T-helper 17 cell (primary cell): Measurements from ENCODE around the gene XYLT1. TPM values are rescaled to one million over a fixed set of nuclear protein-coding genes. Genes with fewer than 3 reads are reported as not detected.

Experiments
- ATAC-seq: fragments of 150-1000 bp; cut with Tn5 transposase; 2 replicates; pipeline ENCODE4 v1.10.0; 2021; ENCODE audit warnings: mild to moderate bottlenecking, moderate library complexity
- DNase-seq, 3 donors: peaks; one replicate each; pipeline versions ENCODE4 v3.0.0 to v3.0.0-alpha.2; 2020 to 2021
- H3K9me3 ChIP-seq: one replicate; pipeline ENCODE4 v1.7.0; 2013; ENCODE audit warnings: low read length, mild to moderate bottlenecking; ENCODE audit not compliant: control insufficient read depth, poor library complexity, severe bottlenecking
- H3K27ac Mint-ChIP-seq: one replicate; pipeline ENCODE4 v1.8.0; 2022; ENCODE audit warnings: mild to moderate bottlenecking, moderate library complexity, mixed read lengths
- H3K27me3 Mint-ChIP-seq: one replicate; pipeline ENCODE4 v1.8.0; 2022; ENCODE audit warnings: mixed read lengths
- H3K36me3 Mint-ChIP-seq: one replicate; pipeline ENCODE4 v1.8.0; 2022; ENCODE audit warnings: low read depth, mixed read lengths
- H3K4me1 Mint-ChIP-seq: one replicate; pipeline ENCODE4 v1.8.0; 2022; ENCODE audit warnings: mild to moderate bottlenecking, mixed read lengths
- H3K4me3 Mint-ChIP-seq: one replicate; pipeline ENCODE4 v1.8.0; 2022; ENCODE audit warnings: mild to moderate bottlenecking, moderate library complexity, mixed read lengths
- total RNA-seq, 4 donors: library from RNA in 2 of 4; stranded (reverse) in 2 of 4; gene quantifications; one replicate each; pipeline ENCODE4 v1.2.3 and lab custom pipeline; 2022 to 2026

XYLT1 gene
- total RNA-seq, 2 donors from 2014 or later, result 33.8 to 57.3 TPM

- no peaks in the 10 kb centered on the region for H3K9me3 ChIP-seq
- Mint-ChIP-seq H3K27me3 (no peaks in the 10 kb centered on the region), H3K4me1 (peaks cover 68% of the 10 kb centered on the region), H3K27ac (peak overlapping the region; percentile 96), H3K4me3 (no peak overlapping the region), H3K36me3 (no peaks in the 10 kb centered on the region)
- no peak for DNase-seq
- ATAC-seq, result no peak
These were observed 104.3 kb downstream of the XYLT1 start for GRCh38 chr16:17366299-17366961.

DNA sequence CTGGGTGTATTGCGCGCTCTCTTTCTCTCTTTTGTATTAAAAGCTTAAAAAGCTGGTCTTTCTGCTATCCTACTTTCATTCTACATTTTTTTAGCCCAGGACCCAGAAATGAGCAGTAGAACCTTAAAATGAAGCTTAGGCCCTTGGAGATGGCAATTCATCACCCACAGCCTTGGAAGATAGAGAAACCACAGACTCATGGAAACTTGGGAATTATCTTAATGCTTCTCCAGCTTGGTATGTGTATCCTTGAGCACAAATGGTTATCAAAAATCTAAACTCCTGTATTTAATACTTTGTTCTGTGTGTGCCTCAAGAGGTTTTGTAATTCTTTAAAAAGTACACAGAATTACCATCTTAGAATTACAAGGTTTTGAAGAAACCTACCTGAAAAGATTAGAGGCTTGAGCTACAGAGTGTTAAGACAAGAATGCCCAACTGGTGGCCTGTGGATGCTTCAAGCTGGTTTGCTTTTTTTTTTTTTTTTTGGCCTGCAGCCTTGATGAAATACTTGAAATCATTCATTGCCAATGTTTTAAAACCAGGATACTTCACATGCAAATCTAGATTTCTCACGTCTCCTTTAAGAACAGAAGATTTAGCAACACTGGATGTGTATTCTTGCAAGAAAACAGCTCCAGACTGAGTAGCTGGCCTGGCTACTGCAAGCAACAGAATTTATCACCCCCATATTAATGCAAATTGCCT, 105.0 kb downstream of the XYLT1 start:
- no peaks in the 10 kb centered on the region for H3K27me3 Mint-ChIP-seq
- H3K36me3 Mint-ChIP-seq, result no peaks in the 10 kb centered on the region
- ATAC-seq (no peak), DNase-seq (no peak)
- H3K27ac Mint-ChIP-seq, result peak overlapping the region; percentile 96
- H3K4me3 Mint-ChIP-seq, result peak overlapping the region; percentile 55
- H3K9me3 ChIP-seq, result no peaks in the 10 kb centered on the region
- peaks cover 67% of the 10 kb centered on the region for H3K4me1 Mint-ChIP-seq

DNA sequence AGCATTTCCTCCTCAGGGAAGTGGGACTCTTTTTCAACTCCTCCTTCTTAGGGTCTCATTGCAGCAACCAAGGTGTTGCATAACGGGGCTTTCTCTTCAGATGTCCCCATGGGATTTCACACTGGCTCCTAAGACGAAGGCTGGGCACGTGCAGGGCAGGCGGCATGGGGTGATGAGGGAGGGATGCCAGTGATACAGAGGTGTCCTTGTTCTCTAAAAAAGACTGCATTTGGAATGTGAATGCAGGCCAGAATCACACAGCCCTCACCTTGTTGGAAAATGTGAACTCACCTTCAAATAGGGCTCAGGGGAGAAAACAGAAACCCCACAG, 105.6 kb downstream of the XYLT1 start:
- no peaks in the 10 kb centered on the region for H3K9me3 ChIP-seq
- DNase-seq (no peak), ATAC-seq (no peak)
- Mint-ChIP-seq H3K27me3 (no peaks in the 10 kb centered on the region), H3K4me3 (peak overlapping the region; percentile 55), H3K36me3 (no peaks in the 10 kb centered on the region), H3K4me1 (peaks cover 69% of the 10 kb centered on the region), H3K27ac (peak overlapping the region; percentile 96)

DNA sequence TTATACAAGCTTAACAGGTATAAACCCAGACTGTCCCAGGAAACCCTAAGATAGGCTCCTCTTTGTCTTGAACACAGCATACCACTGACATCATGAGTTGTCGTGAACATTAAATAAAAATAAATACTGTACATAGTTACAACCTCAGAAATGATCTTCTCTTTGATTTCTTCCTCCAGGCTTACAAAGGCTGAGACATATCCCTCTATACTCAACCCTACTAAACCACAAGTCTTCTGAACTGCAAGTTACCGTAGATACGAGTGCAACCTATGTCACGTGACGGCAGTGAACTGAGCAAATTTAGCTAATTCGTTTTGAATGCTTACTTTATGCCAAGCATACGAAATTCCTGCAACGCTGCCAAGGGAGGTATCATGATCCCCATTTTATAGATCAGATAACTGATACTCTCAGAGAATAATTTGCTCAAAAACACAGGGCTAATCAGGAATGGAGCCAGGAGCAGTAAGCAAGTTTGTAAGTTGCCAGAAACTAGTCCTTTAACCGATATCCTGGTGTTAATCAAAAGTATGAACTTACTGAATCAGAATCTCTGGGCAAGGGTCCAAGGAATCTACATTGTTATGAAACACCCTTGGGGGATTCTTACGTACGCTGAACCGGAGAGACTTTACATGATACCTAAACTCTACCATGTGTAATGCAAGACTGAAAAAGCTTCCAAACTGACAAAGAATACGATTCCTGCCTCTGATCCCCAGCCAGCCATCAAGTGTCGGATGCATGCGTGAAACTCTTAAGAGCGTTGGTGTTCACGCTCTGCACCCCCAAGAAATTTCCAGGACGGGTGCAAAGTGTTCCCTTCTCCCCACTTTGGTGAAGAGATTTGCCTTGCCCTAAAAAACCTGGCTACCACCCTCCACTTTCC, 106.2 kb downstream of the XYLT1 start:
- Mint-ChIP-seq H3K27ac (peak overlapping the region; percentile 96), H3K27me3 (no peaks in the 10 kb centered on the region), H3K36me3 (no peaks in the 10 kb centered on the region), H3K4me3 (peak overlapping the region; percentile 69), H3K4me1 (peaks cover 70% of the 10 kb centered on the region)
- no peaks in the 10 kb centered on the region for H3K9me3 ChIP-seq
- peak in 2 of 3 donors; percentile 41 to 43 for DNase-seq
- ATAC-seq, result peak; percentile 88

- Mint-ChIP-seq H3K4me3 (peak overlapping the region; percentile 59), H3K4me1 (peaks cover 71% of the 10 kb centered on the region), H3K27me3 (no peaks in the 10 kb centered on the region), H3K27ac (peak overlapping the region; percentile 96), H3K36me3 (no peaks in the 10 kb centered on the region)
- H3K9me3 ChIP-seq, result no peaks in the 10 kb centered on the region
- DNase-seq (no peak), ATAC-seq (no peak)
These were observed 107.8 kb downstream of the XYLT1 start for GRCh38 chr16:17362946-17363345.

DNA sequence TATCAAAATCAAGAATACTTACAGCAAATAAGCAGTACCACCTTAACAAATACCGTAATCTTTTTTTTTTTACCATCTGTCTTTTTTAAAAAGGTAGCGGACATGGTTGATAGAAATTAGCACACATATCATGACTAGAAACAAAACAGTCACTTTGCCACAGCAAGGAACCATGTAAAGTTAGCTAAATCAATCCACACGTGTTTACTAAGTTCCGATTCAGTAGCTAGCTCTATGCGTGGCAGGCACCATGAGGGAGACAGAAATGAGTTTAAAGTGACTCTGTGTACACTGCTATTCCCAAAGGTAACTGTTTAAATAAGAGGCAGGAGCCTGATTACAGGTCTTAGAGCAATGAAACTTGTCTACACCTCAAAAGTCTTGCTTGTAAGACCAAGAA, 108.6 kb downstream of the XYLT1 start:
- no peak for ATAC-seq
- Mint-ChIP-seq H3K4me3 (peak overlapping the region; percentile 59), H3K27me3 (no peaks in the 10 kb centered on the region), H3K27ac (peak overlapping the region; percentile 96), H3K36me3 (no peaks in the 10 kb centered on the region), H3K4me1 (peaks cover 74% of the 10 kb centered on the region)
- no peaks in the 10 kb centered on the region for H3K9me3 ChIP-seq
- DNase-seq, result no peak

- peak overlapping the region; percentile 96 for H3K27ac Mint-ChIP-seq
- H3K36me3 Mint-ChIP-seq, result no peaks in the 10 kb centered on the region
- H3K9me3 ChIP-seq, result no peaks in the 10 kb centered on the region
- no peak for ATAC-seq
- H3K4me3 Mint-ChIP-seq, result no peak overlapping the region
- DNase-seq, result no peak
- no peaks in the 10 kb centered on the region for H3K27me3 Mint-ChIP-seq
- peaks cover 67% of the 10 kb centered on the region for H3K4me1 Mint-ChIP-seq
These were observed 110.1 kb downstream of the XYLT1 start for GRCh38 chr16:17360693-17361122.

DNA sequence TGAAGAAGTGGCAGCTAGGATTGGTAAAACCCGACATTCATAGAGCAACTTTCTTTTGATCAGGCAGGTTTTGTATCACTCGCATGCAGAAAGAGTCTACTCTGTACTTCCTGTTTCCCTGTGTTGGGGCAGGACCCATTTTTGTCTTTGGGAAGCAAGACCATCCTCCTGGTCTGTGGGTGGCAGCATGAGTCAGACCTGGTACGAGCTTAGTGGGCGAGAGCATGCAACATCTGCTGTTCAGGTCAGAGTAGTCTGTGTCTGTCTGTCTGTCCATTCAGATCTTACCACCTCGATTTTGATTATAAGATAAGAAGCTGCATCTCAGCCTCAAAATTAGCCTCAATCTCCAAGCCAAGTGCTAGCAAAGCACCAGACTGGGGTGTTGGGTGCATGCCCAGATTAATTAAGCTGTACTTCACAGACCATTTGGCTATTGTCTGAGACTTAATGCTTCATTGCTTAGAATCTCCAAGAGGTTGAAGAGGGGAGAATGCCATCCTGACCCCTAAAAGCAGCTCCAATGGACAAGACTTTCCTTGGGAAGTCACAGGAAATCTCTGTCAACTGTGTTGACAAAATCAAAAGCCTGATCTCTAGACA, 110.9 kb downstream of the XYLT1 start:
- no peaks in the 10 kb centered on the region for H3K9me3 ChIP-seq
- ATAC-seq, result peak; percentile 15
- no peaks in the 10 kb centered on the region for H3K36me3 Mint-ChIP-seq
- H3K27me3 Mint-ChIP-seq, result no peaks in the 10 kb centered on the region
- H3K4me3 Mint-ChIP-seq, result peak overlapping the region; percentile 36
- peak overlapping the region; percentile 96 for H3K27ac Mint-ChIP-seq
- DNase-seq, result peak in 1 of 3 donors; percentile 15
- H3K4me1 Mint-ChIP-seq, result peaks cover 60% of the 10 kb centered on the region

DNA sequence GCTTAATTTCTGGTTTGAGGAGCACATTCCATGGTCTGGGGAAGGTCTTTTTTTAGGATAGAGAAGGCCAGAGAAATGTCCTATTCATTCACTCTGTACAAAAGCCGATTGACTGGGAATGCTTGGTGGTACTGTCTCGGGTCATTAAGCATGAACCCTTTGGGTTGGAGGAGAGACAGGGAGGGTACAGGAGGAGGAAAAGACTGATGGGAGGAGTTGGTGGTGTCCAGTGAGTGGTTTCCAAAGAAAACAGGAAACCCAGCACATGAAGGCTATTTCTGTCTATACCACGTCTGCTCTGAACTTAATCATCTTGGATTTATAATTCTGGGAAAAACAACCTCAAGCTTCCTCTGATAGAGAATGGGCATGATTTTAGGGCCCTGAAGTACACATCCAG, 111.9 kb downstream of the XYLT1 start:
- Mint-ChIP-seq H3K27ac (peak overlapping the region; percentile 96), H3K4me3 (peak overlapping the region; percentile 15), H3K4me1 (peaks cover 50% of the 10 kb centered on the region), H3K27me3 (no peaks in the 10 kb centered on the region), H3K36me3 (no peaks in the 10 kb centered on the region)
- ATAC-seq (no peak), DNase-seq (no peak)
- no peaks in the 10 kb centered on the region for H3K9me3 ChIP-seq

GRCh38 chr16:17358355-17358754, 112.4 kb downstream of the XYLT1 start:
- no peak for ATAC-seq
- no peaks in the 10 kb centered on the region for H3K36me3 Mint-ChIP-seq
- peak overlapping the region; percentile 15 for H3K4me3 Mint-ChIP-seq
- no peaks in the 10 kb centered on the region for H3K27me3 Mint-ChIP-seq
- peaks cover 54% of the 10 kb centered on the region for H3K4me1 Mint-ChIP-seq
- DNase-seq, result no peak
- peak overlapping the region; percentile 96 for H3K27ac Mint-ChIP-seq
- H3K9me3 ChIP-seq, result no peaks in the 10 kb centered on the region

DNA sequence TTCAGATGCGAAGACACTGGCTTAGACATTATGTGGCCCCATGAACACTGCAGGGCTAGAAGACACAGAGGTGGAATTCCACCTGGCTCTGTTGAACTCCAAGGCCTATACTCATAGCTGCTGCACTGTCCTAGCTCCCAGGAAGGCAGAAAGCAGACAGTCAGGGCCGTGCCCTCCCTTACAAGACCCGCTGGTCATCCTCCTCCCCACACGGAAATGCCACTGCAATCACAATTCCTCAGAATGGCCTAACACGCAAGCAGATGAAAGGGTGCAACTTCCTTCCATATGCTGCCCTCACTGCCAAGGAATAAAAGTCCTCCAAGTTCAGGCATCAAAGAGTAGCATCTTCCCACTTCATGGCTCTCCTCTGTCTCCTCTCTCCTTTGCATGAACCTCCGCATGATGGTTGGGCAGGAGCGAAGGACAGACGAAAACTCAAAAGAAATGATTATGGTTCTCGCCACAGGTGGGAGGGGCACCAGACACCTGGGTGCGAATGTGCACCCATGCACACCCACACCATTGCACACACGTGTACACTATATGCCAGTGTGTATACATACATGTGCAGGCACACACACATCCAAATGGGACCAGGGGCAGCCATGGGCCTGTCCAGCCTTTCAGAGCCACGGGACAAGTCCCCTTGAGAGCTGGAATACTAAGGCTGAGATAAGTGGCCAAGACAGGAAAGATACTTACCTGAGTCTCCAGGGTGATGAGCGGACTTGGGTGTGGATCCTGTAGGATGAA, 113.3 kb downstream of the XYLT1 start:
- no peak for DNase-seq
- H3K9me3 ChIP-seq, result no peaks in the 10 kb centered on the region
- Mint-ChIP-seq H3K4me1 (peaks cover 55% of the 10 kb centered on the region), H3K36me3 (no peaks in the 10 kb centered on the region), H3K27me3 (no peaks in the 10 kb centered on the region), H3K4me3 (peak overlapping the region; percentile 50), H3K27ac (peak overlapping the region; percentile 96)
- ATAC-seq, result no peak

DNA sequence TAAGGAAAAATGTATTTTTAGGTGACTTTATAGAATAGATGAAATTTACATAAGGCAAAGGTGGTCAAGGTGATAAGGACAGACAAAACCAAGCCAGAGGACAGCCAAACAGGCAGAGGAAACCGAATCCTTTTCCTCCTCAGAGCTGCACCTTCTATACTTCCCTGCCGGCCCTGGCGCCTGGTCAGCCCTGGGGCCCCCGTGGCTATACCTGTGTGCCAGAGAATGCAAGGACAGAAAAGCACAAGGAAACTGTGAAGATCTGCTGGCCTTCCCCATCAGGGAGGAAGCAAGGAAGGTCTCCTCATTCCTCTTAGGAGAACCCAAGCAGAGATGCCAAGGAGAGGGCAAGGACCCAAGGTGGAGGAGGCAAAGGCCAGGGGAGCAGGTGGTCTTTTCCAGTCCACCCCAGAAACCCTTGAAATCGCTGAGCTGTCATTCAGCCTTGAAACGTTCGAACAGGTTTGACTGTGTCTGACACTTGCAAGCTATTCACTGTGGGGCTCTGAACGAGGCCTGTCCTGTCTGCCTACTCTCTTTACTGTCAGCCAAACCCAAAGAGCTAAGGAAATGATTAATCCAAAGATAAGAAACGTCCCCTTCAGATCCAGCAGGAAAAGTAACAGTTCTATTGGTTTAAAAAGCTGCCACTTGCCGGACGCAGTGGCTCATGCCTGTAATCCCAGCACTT, 114.4 kb downstream of the XYLT1 start:
- H3K27ac Mint-ChIP-seq, result peak overlapping the region; percentile 82
- no peak for DNase-seq
- ATAC-seq, result no peak
- no peaks in the 10 kb centered on the region for H3K36me3 Mint-ChIP-seq
- H3K4me3 Mint-ChIP-seq, result no peak overlapping the region
- no peaks in the 10 kb centered on the region for H3K27me3 Mint-ChIP-seq
- peaks cover 54% of the 10 kb centered on the region for H3K4me1 Mint-ChIP-seq
- H3K9me3 ChIP-seq, result no peaks in the 10 kb centered on the region
